Hematopoietic multipotent progenitor cell treated with erythropoietin and hydrocortisone succinate and interleukin-3 and kit ligand, for 17 days (in vitro differentiated cells): ENCODE data around the gene SLC49A3.
"Not testable (repeated sequence)": the region's sequence is repeated elsewhere in the genome, so short reads cannot be mapped to it uniquely, and the experiment has no call there.

Source experiments
- DNase-seq: peaks from one replicate; pipeline ENCODE4 v3.0.0-alpha.2; 2015; ENCODE audit warnings: low spot score

Gene SLC49A3

GRCh38 chr4:721261-722168 lies 32.6 kb upstream of the SLC49A3 start:
- no peak for DNase-seq

GRCh38 chr4:720111-720860 lies 31.3 kb upstream of the SLC49A3 start:
- no peak for DNase-seq

GRCh38 chr4:718460-718859 lies 29.5 kb upstream of the SLC49A3 start:
- no peak for DNase-seq

GRCh38 chr4:717601-718320 lies 28.8 kb upstream of the SLC49A3 start:
- DNase-seq, result no peak

- no peak for DNase-seq
These were observed 25.1 kb upstream of the SLC49A3 start for GRCh38 chr4:714087-714486.

- DNase-seq, result no peak
These were observed 24.1 kb upstream of the SLC49A3 start for GRCh38 chr4:712916-713632.

- no peak for DNase-seq
These were observed 23.1 kb upstream of the SLC49A3 start for GRCh38 chr4:712093-712492.

- DNase-seq, result no peak
These were observed 22.0 kb upstream of the SLC49A3 start for GRCh38 chr4:710916-711315.

- DNase-seq, result no peak
These were observed 21.2 kb upstream of the SLC49A3 start for GRCh38 chr4:710116-710515.

GRCh38 chr4:709348-709747 lies 20.4 kb upstream of the SLC49A3 start:
- DNase-seq, result no peak

- no peak for DNase-seq
These were observed 19.6 kb upstream of the SLC49A3 start for GRCh38 chr4:708631-708933.

- no peak for DNase-seq
These were observed 19.1 kb upstream of the SLC49A3 start for GRCh38 chr4:707929-708630.

GRCh38 chr4:706834-707598 lies 18.1 kb upstream of the SLC49A3 start:
- no peak for DNase-seq

GRCh38 chr4:706083-706633 lies 17.2 kb upstream of the SLC49A3 start:
- not testable (repeated sequence) for DNase-seq

GRCh38 chr4:705278-706082 lies 16.5 kb upstream of the SLC49A3 start, which contains the start of gene PCGF3:
Gene PCGF3 (plus strand): TSS chr4:705832. CDS start chr4:733681, 27,849 bp downstream.
- DNase-seq, result peak; percentile 90

- DNase-seq, result no peak
These were observed 16.0 kb upstream of the SLC49A3 start for GRCh38 chr4:704971-705277.

- DNase-seq, result no peak
These were observed 15.4 kb upstream of the SLC49A3 start for GRCh38 chr4:704198-704891.

- no peak for DNase-seq
These were observed 14.6 kb upstream of the SLC49A3 start for GRCh38 chr4:703336-704197.
